Activated naive CD4-positive, alpha-beta T cell treated with Interleukin-2 at 50 U/mL for 16 hours (primary cell): ENCODE results near the gene PLCB3.

Experiments
- DNase-seq: peaks from one replicate; pipeline ENCODE4 v3.0.0-alpha.2; 2020

The PLCB3 gene

DNA sequence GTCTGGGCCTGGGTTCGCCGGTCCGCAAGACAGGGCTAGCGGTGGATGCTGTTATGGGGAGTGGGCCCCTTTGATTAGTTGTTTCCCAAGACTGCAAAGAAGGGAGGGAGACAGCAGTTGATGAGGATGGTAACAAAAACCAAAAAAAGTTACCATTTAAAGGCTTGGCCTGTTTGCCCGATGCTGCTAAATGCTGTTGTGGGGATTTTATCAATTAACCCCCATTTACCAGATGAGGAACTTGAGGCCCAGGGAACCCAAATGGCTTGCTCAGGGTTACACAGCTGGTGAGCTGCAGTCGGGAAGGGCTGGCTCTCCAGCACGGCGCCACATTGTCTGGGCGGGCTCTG, 28.7 kb upstream of the PLCB3 start:
- DNase-seq, result no peak

DNA sequence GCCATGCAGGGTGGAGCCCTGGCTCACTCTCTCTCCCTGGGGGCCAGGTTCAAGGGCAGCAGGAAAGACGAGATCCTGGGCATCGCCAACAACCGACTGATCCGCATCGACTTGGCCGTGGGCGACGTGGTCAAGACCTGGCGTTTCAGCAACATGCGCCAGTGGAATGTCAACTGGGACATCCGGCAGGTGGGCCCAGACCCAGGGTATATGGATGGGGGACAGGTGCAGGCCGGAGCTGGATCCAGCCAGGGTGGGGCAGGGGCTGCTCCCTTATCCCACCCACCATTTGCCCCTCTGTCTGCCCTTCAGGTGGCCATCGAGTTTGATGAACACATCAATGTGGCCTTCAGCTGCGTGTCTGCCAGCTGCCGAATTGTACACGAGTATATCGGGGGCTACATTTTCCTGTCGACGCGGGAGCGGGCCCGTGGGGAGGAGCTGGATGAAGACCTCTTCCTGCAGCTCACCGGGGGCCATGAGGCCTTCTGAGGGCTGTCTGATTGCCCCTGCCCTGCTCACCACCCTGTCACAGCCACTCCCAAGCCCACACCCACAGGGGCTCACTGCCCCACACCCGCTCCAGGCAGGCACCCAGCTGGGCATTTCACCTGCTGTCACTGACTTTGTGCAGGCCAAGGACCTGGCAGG, 28.2 kb upstream of the PLCB3 start:
- DNase-seq, result no peak

DNA sequence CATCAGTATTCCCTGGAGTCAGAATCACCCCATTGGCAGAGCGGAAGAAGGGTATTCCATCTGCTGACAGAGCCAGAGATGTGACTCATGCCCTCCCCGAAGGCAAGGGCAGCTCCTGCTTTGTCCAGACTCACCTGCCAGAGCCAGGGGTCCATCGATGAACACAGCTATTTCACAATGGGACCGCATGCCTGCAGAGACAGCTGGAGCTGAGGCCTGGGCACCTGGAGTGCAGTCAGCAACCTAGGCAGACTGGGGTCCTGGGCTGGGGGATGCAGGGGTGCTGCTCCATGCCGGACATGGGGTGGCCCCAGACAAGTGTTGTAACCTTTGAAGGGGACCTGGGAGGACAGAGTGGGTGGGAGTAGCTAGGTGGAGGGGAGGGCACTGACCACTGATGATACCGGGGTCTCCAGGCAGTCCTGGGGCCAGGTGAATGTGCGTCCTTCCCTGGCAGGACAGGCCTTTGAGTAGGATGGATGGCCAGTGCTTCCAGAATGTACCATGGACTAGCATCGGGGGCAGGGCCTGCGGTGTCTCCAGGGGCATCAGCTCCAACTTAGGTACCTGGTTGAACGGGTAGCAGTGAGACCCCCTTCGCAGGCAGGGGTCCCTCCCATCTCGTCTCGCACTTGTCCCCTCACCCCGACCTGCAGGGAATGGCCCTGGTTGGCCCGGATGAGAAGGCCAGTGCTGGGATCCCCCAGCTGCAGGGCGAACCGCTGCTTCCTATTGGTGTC, 27.0 kb upstream of the PLCB3 start:
- DNase-seq, result no peak

DNA sequence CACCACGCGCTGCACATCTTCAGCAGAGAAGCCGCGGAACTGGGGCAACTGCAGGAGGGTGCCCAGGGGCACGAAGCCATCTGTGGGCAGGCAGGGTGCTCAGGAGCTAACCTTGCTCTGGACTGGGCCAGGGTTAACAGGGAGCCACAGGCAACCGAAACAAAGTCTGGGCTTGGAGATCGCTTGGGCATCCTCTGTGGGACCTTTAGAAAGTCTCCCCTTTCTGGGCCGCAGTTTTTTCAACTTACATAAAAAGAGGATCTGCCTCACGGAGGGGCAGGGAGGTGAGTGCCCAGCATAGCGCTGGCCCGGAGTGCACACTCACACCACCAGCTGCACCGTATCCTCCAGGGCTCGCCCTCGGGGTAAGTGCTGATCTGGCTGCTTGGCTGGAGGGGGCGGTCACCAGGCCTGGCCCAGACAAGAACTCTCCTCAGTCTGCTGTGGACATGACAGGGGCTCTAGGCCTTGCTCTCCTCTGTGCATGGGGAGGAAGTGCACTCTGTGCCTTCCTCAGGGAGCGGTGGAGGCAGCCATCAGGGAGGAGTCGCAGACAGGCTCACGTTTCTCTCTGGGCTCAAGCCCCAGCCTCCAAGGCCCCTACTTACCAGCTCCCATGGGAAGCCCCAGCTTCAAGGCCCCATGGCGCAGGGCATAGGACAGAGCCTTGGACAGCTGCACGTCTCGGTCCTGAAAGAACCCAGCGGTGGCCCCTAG, 26.3 kb upstream of the PLCB3 start:
- DNase-seq, result no peak

DNA sequence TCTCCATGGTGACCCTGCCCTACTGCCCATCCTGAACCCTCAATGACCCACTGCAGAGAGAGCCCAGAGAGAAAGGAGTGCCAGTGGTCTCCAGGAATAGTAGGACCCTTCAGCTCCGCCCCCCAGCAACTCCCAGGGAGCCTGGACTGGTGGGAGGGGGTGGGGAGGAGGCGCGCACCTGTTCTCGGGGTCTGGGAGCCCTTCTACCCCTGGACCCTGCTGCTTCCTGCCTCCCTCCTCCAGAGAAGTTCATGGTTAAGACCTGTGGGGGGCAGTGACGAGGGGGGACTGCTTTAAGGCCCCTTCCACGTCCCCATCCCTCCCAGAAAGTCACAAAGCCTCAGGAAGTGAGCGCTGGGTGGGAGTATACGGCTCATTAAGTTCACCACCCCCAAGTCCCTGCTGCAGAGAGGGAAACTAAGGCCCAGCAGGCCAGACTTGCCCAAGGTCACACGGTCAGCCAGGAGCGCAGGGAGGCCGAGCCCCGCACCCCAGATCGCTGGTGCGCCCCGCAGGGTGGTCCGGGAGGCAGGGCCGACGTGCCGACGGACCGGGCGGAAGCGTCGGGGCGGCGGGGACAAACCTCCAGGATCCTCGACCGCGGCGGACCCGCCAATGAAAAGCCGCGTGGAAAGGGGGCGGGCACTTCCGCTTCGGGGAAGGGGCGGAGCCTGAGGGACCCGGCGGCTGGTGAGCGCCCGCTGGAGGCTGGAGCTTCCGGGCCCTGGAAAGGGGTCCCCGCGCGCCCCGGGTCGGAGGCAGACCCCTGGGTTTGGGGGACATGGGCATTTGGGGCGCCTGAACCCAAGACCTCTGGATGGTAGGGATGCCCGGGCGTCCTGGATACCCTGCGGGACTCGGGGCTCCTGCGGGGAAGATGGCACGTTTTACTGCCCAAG, 25.5 kb upstream of the PLCB3 start, which contains the start of the genes NUDT22 and TRPT1:
Gene NUDT22, plus strand, starts transcription at position 667 of the 899 bp plus-strand sequence. CDS start 379 bp downstream, outside the sequence.
Gene TRPT1, minus strand, starts transcription at position 579 of the 899 bp plus-strand sequence. Its CDS starts 326 bp downstream, at position 253.
- peak; percentile 94 for DNase-seq

DNA sequence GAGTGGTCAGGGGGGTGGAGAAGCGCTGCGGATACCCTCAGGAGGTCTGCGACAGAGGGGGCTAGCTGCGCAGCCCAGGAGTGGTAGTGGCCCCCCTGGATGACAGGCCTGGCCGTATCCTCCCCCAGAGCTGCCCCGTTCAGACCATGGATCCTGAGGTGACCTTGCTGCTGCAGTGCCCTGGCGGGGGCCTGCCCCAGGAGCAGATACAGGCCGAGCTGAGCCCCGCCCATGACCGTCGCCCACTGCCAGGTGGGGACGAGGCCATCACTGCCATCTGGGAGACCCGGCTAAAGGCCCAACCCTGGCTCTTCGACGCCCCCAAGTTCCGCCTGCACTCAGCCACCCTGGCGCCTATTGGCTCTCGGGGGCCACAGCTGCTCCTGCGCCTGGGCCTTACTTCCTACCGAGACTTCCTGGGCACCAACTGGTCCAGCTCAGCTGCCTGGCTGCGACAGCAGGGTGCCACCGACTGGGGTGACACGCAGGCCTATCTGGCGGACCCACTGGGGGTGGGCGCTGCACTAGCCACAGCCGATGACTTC, 24.8 kb upstream of the PLCB3 start:
- peak; percentile 64 for DNase-seq

DNA sequence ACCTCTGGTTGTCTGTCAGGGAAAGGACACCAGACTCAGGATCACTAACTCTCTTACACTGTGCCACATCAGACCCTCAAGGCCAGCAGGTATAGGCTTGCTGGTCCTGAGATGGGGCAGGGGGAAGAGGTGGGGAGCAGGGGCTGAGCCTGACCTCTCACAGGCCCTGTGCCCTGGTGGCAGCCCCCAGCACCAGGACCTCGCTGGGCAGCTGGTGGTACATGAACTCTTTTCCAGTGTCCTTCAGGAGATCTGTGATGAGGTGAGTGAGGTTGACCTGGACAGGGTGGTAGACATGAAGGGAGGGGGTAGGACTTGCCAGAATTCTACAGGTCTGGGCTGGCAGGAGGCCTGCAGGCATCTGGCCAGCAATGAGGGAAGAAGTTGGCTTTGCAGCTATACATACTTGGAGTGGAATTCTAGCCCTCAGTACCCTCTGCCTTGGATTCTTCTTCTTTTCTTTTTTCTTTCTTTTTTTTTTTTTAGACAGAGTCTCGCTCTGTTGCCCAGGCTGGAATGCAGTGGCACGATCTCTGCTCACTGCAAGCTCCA, 23.8 kb upstream of the PLCB3 start:
- no peak for DNase-seq

DNA sequence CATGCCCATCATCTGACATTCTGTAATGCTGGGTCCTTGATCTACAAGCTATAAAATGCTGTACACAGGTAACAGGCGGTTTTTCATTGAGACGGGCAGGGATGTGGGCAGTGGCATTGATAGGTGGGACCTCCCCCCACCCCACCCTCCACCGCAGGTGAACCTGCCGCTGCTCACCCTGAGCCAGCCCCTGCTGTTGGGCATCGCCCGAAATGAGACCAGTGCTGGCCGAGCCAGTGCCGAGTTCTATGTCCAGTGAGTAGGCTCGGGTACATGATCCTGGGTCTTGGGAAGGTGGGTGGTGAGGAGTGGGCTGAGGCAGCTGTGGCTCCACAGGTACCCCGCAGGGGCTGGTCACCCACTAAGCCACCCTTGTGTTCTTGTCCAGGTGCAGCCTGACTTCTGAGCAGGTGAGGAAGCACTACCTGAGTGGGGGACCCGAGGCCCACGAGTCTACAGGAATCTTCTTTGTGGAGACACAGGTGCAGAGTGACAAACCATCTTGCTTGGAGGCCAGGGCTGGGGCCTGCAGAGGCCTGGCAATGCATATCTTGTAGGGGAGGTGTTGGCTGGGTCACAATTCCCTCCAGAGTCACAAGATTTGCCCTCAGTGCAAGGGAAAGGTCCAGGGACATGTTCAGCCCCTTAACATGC, 22.1 kb upstream of the PLCB3 start:
- DNase-seq, result no peak

DNA sequence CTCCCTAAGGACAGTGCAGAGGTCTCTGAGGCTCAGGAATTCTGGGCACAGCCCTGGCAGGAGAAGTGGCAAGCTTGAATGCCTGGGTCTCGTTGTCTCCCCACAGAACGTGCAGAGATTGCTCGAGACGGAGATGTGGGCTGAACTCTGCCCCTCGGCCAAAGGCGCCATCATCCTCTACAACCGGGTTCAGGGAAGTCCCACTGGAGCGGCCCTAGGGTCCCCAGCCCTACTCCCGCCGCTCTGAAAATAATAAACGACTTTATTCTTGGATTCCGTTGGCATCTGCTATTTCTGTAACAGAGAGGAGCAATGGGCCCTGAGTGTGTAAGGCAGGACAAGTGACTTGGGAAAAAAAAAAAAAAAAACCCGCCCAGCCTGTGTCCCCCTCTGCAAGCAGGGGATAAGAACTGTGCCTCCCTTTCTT, 21.6 kb upstream of the PLCB3 start:
- no peak for DNase-seq

DNA sequence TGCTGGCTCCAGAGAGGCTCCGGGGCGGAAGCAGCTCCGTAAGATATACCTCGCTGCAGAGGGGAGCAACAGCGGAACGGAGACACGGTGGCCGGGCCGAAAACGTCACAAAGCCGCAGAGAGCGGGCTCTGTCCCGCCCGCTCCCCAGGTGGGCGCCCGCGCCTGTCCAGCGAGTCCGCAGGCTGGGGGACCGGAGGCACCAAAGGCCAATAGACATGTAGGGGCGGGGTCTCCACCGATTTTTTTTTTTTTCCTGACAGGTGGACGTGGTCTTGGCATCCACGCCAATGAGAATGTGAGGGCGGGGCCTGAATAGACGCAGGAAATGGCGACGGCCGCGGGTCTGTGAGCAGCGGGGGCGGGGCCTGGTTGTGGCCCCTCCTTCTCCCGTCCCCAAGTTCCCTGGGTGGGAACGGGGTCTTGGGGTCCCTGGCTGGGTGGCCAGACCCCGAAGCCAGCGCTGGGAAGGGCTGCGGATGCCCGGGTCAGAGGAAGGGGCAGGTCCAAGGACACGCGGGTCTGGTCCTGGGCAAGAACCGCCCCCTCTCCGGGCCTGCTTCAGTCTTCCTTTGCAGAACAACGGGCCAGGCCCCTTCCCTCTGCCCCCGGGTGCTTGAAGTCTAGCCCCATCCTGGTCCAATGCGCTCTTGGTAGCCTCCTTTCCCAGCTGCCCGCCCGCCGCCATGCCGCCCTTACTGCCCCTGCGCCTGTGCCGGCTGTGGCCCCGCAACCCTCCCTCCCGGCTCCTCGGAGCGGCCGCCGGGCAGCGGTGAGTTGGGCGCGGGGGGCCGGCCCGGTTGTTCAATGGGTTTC, 21.0 kb upstream of the PLCB3 start, which contains the start of gene DNAJC4:
Gene DNAJC4, plus strand, starts transcription at position 378 of the 814 bp plus-strand sequence. Its CDS starts 307 bp downstream, at position 685.
- peak; percentile 90 for DNase-seq

DNA sequence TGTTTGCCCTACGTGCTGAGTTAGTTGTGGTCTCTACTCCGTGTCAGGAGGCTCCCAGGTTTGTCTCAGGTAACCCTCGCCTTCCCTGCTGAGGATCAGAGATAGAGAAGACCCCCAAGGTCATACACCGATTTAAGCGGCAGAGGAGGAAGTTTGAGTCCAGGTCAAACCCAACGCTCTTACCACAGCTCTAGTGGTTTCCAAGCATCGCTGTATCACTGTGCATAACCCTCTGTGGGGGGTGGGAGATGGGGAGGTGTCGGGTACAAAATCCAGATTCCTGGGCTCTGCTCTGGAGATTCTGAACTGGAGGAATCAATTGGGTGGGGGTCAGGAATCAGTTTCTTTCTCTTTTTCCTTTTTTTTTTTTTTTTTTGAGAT, 20.4 kb upstream of the PLCB3 start:
- no peak for DNase-seq

DNA sequence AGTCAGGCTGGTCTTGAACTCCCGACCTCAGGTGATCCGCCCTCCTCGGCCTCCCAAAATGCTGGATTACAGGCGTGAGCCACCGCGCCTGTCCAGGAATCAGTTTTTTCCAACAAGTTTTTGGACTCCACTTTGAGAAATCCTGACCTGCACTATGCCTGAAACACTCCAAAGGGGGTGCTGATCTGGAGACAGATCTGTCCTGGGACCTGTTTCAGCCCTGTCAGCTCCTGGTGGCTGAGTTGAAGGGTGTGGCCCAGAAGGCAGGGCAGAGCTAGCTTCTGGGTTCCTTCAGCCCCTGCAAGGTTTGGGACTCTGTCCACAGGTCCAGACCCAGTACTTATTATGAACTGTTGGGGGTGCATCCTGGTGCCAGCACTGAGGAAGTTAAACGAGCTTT, 19.8 kb upstream of the PLCB3 start:
- no peak for DNase-seq

DNA sequence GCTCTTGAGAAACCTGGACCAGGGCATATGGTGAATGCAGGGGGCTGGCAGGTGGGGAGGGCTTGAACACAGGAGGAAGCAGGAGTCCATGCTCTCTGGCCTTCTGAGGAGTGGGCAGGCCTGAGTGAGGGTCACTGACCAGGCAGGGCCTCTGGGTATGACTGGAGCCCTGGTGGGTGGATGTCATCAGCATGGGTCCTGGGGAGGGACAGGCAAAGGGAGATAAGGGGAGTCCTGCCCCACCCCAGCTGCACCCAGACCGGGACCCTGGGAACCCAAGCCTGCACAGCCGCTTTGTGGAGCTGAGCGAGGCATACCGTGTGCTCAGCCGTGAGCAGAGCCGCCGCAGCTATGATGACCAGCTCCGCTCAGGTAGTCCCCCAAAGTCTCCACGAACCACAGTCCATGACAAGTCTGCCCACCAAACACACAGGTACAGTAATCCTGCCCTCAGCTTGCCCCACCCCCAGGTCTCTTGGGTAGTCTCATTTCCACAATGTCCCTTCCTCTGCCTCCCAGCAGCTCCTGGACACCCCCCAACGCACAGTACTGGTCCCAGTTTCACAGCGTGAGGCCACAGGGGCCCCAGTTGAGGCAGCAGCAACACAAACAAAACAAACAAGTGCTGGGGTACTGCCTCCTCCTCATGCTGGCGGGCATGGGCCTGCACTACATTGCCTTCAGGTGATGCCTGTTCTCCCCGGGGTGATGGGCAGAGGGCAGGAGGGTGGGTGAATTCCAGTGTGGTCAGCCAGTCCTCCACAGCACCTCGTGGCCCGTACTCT, 19.0 kb upstream of the PLCB3 start:
- DNase-seq, result no peak

DNA sequence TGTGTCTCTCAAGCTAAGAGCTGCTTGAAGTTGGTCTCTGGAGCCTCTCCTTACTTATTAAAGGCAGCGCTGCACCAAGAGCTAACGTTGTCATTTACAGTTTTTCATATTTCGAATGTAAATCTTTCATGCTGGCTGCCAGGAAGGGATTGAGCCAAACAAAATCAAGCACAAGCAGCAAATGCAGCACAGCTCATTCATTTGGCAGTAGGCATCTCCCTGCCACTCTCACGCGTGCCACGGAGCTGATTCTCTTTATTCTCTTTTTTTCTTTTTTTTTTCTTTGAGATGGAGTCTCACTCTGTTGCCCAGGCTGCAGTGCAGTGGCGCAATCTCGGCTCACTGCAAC, 18.4 kb upstream of the PLCB3 start:
- DNase-seq, result no peak

DNA sequence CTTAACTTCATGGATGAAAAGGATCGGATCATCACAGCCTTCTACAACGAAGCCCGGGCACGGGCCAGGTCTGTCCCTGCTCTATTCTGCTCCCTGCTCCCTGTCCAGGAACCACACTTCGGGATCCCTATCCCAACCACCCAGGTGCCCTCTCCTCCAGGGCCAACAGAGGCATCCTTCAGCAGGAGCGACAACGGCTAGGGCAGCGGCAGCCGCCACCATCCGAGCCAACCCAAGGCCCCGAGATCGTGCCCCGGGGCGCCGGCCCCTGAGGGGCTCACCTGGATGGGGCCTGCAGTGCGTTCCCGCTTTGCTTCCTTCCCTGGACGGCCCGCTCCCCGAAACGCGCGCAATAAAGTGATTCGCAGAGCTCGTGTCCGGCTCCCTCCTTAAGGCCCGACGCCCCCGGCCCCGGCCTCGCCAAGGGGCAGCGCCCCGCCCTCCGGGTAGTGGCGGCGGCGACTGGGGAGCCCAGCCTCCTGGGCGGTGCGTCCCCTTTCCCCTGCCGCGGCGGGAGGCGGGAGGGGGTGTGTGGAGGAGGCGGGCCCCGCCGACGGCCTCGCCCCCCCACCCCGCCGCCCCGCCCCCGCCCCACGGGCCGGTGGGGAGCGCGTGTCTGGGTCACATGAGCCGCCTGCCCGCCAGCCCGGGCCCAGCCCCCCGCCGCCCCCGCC, 17.3 kb upstream of the PLCB3 start, which contains the start of gene VEGFB:
Gene VEGFB, plus strand, starts transcription at position 672 of the 674 bp plus-strand sequence. CDS start 250 bp downstream, outside the sequence.
- DNase-seq, result peak; percentile 70

DNA sequence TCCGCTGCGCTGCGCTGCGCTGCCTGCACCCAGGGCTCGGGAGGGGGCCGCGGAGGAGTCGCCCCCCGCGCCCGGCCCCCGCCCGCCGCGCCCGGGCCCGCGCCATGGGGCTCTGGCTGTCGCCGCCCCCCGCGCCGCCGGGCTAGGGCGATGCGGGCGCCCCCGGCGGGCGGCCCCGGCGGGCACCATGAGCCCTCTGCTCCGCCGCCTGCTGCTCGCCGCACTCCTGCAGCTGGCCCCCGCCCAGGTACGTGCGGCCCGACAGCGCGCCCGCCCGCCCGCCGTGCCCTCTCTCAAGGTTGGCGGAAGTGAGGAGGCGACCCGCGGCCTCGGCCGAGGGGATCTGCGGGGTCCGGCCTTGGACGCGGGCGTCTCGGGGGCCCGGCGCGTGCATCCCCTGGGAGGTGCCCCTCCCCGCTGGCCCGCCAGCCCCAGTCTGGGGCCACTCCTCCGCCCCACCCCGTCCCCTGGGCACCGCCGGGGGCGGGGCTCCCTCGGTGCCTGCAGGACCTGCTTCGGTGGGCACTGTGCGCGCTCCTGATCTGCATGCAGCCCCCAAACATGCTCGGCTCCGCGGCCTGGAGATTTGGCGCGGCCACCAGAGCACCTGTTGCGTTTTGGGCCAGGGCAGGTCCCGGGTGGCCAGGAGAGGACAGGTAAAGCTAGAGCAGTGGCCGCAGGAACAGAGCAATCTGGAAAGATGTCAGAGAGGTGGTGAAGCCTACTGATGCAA, 16.5 kb upstream of the PLCB3 start:
- peak; percentile 56 for DNase-seq

DNA sequence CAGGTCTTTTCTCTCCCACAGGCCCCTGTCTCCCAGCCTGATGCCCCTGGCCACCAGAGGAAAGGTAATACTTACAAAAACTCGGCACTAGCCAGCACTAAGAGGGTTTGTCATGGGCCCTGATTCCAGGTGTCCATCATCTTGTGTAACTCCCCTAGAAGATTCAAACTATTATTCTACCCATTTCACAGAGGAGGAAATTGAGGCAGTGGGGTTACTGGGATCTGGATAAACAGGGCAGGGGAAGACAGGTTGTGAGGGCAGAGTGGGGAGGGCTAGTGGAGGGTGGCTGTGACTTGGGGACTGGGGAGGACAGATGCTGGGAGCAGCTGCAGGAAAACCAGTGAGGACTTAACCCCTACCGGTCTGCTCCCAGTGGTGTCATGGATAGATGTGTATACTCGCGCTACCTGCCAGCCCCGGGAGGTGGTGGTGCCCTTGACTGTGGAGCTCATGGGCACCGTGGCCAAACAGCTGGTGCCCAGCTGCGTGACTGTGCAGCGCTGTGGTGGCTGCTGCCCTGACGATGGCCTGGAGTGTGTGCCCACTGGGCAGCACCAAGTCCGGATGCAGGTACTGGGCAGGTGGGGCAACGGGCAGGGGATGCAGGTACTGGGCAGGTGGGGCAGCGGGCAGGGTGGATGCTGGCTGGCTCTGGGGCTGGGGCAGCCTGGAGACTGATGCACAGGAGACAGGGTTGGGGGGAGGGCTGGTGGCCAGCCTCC, 15.7 kb upstream of the PLCB3 start:
- DNase-seq, result no peak
